HEK293 (cell line): Measurements from ENCODE around the gene CCDC3.

Experiments used
- ZEB2 ChIP-seq: fragments of 450-650 bp; formaldehyde crosslinking; IDR thresholded peaks from 2 replicates; pipeline ENCODE4 v1.5.1; 2016; ENCODE audit warnings: missing biosample characterization, missing genetic modification characterization
- ZFP3 ChIP-seq: fragments of 450-650 bp; formaldehyde crosslinking; IDR thresholded peaks from 2 replicates; pipeline ENCODE4 v1.5.1; 2016; ENCODE audit warnings: low read depth, missing biosample characterization, missing genetic modification characterization
- ZNF18 ChIP-seq: fragments of 450-650 bp; formaldehyde crosslinking; IDR thresholded peaks from 2 replicates; pipeline ENCODE4 v1.5.1; 2016; ENCODE audit warnings: missing biosample characterization, missing genetic modification characterization
- ZNF266 ChIP-seq: fragments of 450-650 bp; formaldehyde crosslinking; IDR thresholded peaks from 2 replicates; pipeline ENCODE4 v1.5.1; 2016; ENCODE audit warnings: missing biosample characterization, missing genetic modification characterization, low read depth
- ZNF555 ChIP-seq: fragments of 450-650 bp; formaldehyde crosslinking; conservative IDR thresholded peaks from 2 replicates; pipeline ENCODE4 v1.5.1; 2017; ENCODE audit warnings: missing biosample characterization, mild to moderate bottlenecking, missing genetic modification characterization, inconsistent platforms
- ZNF777 ChIP-seq: fragments of 450-650 bp; formaldehyde crosslinking; IDR thresholded peaks from 2 replicates; pipeline ENCODE4 v1.5.1; 2017; ENCODE audit warnings: missing biosample characterization, missing genetic modification characterization, borderline replicate concordance
- TF ChIP-seq, protein P1 (sequence below): fragments of 450-650 bp; formaldehyde crosslinking; IDR thresholded peaks from 2 replicates; pipeline ENCODE4 v1.5.1; 2016; ENCODE audit warnings: missing biosample characterization, missing genetic modification characterization
- TF ChIP-seq, protein P2 (sequence below): fragments of 450-650 bp; formaldehyde crosslinking; IDR thresholded peaks from 2 replicates; pipeline ENCODE4 v1.5.1; 2016; ENCODE audit warnings: missing biosample characterization, missing genetic modification characterization

GRCh38 chr10:12911795-12912194 lies 89.7 kb downstream of the CCDC3 start:
- TF ChIP-seq, protein P1, sequence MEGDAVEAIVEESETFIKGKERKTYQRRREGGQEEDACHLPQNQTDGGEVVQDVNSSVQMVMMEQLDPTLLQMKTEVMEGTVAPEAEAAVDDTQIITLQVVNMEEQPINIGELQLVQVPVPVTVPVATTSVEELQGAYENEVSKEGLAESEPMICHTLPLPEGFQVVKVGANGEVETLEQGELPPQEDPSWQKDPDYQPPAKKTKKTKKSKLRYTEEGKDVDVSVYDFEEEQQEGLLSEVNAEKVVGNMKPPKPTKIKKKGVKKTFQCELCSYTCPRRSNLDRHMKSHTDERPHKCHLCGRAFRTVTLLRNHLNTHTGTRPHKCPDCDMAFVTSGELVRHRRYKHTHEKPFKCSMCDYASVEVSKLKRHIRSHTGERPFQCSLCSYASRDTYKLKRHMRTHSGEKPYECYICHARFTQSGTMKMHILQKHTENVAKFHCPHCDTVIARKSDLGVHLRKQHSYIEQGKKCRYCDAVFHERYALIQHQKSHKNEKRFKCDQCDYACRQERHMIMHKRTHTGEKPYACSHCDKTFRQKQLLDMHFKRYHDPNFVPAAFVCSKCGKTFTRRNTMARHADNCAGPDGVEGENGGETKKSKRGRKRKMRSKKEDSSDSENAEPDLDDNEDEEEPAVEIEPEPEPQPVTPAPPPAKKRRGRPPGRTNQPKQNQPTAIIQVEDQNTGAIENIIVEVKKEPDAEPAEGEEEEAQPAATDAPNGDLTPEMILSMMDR (tag by site-specific recombination): no peak
- TF ChIP-seq ZNF555 (tag by site-specific recombination): no peak
- TF ChIP-seq ZEB2: no peak
- no peak for TF ChIP-seq ZNF266 (tag by site-specific recombination)
- TF ChIP-seq, protein P2, sequence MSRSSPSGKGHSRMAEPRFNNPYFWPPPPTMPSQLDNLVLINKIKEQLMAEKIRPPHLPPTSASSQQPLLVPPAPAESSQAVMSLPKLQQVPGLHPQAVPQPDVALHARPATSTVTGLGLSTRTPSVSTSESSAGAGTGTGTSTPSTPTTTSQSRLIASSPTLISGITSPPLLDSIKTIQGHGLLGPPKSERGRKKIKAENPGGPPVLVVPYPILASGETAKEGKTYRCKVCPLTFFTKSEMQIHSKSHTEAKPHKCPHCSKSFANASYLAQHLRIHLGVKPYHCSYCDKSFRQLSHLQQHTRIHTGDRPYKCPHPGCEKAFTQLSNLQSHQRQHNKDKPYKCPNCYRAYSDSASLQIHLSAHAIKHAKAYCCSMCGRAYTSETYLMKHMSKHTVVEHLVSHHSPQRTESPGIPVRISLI (tag by site-specific recombination): no peak
- no peak for TF ChIP-seq ZFP3 (tag by site-specific recombination)
- TF ChIP-seq ZNF777 (tag by site-specific recombination): no peak
- no peak for TF ChIP-seq ZNF18 (tag by site-specific recombination)
